DND-41 (cell line): ENCODE results near the gene XXYLT1.

Experiments used
- EZH2 ChIP-seq: IDR thresholded peaks from 3 replicates; pipeline ENCODE4 v1.6.1; 2012; ENCODE audit warnings: borderline replicate concordance, low read depth, mild to moderate bottlenecking, moderate library complexity, low read length, inconsistent platforms; ENCODE audit not compliant: severe bottlenecking
- TF ChIP-seq, protein P1 (sequence below): IDR thresholded peaks from 2 replicates; pipeline ENCODE4 v1.5.1; 2012; ENCODE audit warnings: borderline replicate concordance, low read length, moderate library complexity, mild to moderate bottlenecking; ENCODE audit not compliant: poor library complexity, severe bottlenecking; ENCODE audit errors: extremely low read depth

DNA sequence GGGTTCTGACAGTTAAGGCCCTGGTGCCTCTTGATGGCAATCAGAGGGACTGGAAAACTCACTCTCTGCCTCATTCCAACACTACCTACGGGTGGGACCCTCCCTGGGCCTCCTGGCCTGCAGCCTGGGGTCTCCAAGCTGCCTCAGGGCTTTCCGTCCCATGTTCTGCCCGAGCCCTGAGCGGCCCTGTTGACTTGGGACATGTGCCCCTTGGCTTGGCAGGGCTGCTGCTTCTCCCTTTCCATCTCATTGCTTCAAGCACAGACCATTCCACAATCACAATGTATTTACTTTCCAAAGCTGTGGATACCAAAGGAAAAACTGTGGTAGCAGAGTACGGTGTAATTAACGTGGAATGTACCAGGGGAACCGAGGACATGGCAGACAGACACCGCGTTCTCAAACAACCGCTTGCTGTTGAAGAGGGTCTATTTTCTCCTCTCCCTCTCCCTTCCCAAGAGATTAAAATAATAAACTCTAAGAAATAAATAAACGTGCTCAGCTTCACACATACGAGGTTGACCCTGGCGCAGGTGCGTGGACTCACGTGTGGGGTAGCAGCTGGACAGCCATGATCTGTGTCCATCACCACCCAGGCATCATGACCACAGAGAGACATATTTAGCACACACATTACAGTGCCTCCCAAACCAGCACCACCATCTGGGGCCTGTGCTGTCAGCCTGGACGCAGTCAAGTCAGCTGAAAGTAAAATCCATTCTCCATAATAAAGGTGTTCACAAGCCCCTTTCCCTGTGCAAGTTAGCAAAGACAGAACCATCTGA lies 172.0 kb downstream of the XXYLT1 start:
- TF ChIP-seq, protein P1, sequence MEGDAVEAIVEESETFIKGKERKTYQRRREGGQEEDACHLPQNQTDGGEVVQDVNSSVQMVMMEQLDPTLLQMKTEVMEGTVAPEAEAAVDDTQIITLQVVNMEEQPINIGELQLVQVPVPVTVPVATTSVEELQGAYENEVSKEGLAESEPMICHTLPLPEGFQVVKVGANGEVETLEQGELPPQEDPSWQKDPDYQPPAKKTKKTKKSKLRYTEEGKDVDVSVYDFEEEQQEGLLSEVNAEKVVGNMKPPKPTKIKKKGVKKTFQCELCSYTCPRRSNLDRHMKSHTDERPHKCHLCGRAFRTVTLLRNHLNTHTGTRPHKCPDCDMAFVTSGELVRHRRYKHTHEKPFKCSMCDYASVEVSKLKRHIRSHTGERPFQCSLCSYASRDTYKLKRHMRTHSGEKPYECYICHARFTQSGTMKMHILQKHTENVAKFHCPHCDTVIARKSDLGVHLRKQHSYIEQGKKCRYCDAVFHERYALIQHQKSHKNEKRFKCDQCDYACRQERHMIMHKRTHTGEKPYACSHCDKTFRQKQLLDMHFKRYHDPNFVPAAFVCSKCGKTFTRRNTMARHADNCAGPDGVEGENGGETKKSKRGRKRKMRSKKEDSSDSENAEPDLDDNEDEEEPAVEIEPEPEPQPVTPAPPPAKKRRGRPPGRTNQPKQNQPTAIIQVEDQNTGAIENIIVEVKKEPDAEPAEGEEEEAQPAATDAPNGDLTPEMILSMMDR, result no peak
- no peak for TF ChIP-seq EZH2
